ENCODE results near the gene GBP7.

DNA sequence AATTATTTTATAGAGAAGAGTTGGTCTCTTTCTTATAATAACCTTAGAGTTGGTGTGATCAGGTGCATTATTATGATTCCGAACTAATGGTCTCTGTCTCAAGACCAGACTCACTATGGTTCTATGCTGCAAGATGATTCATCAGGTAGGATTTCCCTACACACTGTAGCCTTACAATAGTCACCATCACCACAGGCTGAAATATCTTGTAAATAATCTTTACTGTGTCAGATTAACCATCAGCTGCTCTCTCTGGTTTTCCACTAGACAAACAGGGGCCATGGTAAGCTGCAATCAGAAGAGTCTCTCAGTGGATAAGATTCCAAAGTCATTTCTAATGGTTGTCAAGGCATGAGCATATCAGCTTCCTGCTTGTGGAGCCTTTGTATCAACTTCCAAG, 27.4 kb upstream of the GBP7 start:
- TF ChIP-seq, protein P1, sequence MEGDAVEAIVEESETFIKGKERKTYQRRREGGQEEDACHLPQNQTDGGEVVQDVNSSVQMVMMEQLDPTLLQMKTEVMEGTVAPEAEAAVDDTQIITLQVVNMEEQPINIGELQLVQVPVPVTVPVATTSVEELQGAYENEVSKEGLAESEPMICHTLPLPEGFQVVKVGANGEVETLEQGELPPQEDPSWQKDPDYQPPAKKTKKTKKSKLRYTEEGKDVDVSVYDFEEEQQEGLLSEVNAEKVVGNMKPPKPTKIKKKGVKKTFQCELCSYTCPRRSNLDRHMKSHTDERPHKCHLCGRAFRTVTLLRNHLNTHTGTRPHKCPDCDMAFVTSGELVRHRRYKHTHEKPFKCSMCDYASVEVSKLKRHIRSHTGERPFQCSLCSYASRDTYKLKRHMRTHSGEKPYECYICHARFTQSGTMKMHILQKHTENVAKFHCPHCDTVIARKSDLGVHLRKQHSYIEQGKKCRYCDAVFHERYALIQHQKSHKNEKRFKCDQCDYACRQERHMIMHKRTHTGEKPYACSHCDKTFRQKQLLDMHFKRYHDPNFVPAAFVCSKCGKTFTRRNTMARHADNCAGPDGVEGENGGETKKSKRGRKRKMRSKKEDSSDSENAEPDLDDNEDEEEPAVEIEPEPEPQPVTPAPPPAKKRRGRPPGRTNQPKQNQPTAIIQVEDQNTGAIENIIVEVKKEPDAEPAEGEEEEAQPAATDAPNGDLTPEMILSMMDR (IDR thresholded peaks at IDR 0.05), result no peak
- TF ChIP-seq EZH2phosphoT487 (IDR thresholded peaks at IDR 0.05), result no peak
